ENCODE results near the gene NEDD4L. TPM values are rescaled to one million over a fixed set of nuclear protein-coding genes. Genes with fewer than 3 reads are reported as not detected.

Gene NEDD4L
- total and polyA plus RNA-seq, 2 experiments from 2014 or later, result 36.2 to 72.3 TPM

DNA sequence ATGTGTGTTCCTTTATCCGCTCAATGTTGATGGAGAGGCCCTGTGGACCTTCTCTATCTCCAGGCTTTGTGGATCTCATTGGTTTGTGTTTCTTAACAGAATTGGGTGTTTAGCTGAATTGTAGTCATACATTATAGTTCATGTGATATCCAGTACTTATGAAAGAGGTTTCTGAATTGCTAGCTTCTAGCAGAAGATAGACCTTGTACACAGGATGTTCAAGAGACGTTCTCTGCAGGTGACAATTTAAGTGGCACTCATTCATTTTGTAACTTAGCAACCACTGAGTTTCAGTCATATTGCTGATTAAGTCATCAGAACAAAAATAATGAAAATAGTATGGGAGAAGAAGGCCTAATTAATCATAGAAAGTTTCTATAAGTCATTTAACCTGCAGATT is 305.6 kb downstream of the NEDD4L start:
- Mint-ChIP-seq H3K4me3 (no peak overlapping the region), H3K36me3 (ENCODE audit: low read depth) (peaks cover 48% of the 10 kb centered on the region), H3K27ac (no peak overlapping the region), H3K4me1 (peaks cover 40% of the 10 kb centered on the region), H3K9me3 (no peaks in the 10 kb centered on the region; the same call in 2 of the 3 replicates), H3K27me3 (ENCODE audit: insufficient read depth, low read depth, poor library complexity) (peaks cover 3% of the 10 kb centered on the region)
- Histone ChIP-seq H4K20me1 (replicated peaks; ENCODE audit: insufficient read depth) (no peaks in the 10 kb centered on the region), H3F3A (replicated peaks; ENCODE audit: low read depth) (no peaks in the 10 kb centered on the region), H3K4me2 (no peak overlapping the region), H3K4me3 (no peak overlapping the region), H3K9me2 (ENCODE audit: insufficient read depth) (no peaks in the 10 kb centered on the region), H2AFZ (no peak overlapping the region), H3K27ac (ENCODE audit: low read depth) (no peak overlapping the region), H3K36me3 (ENCODE audit: insufficient read depth) (peaks cover 17% of the 10 kb centered on the region; the same call in 1 of the 2 replicates), H3K79me2 (replicated peaks; ENCODE audit: insufficient read depth) (no peaks in the 10 kb centered on the region), H3K4me1 (ENCODE audit: insufficient read depth) (peaks cover 33% of the 10 kb centered on the region), H3K27me3 (ENCODE audit: insufficient read depth) (no peaks in the 10 kb centered on the region)
- TF ChIP-seq EZH2phosphoT487 (IDR thresholded peaks at IDR 0.05; ENCODE audit: unreplicated experiment), result no peak
- TF ChIP-seq CTCF (conservative IDR thresholded peaks at IDR 0.05; ENCODE audit: low read depth in 2 of 2), result no peak
- ATAC-seq (no peak), DNase-seq (ENCODE audit: low spot score) (no peak)

- Mint-ChIP-seq H3K36me3 (ENCODE audit: low read depth) (peaks cover 50% of the 10 kb centered on the region), H3K27me3 (ENCODE audit: insufficient read depth, low read depth, poor library complexity) (peaks cover 3% of the 10 kb centered on the region), H3K27ac (no peak overlapping the region), H3K4me3 (no peak overlapping the region), H3K4me1 (peaks cover 41% of the 10 kb centered on the region), H3K9me3 (no peaks in the 10 kb centered on the region; the same call in 1 of the 3 replicates)
- H3K36me3 ChIP-seq (ENCODE audit: insufficient read depth), result peaks cover 17% of the 10 kb centered on the region; the same call in 1 of the 2 replicates
- H3K4me1 ChIP-seq (ENCODE audit: insufficient read depth), result peaks cover 38% of the 10 kb centered on the region
- ATAC-seq, result no peak
- no peak for DNase-seq (ENCODE audit: low spot score)
- H4K20me1 ChIP-seq (replicated peaks; ENCODE audit: insufficient read depth), result no peaks in the 10 kb centered on the region
- no peak overlapping the region for H3K4me3 ChIP-seq
- no peak overlapping the region for H3K4me2 ChIP-seq
- no peaks in the 10 kb centered on the region for H3K27me3 ChIP-seq (ENCODE audit: insufficient read depth)
- H3F3A ChIP-seq (replicated peaks; ENCODE audit: low read depth), result no peaks in the 10 kb centered on the region
- no peak for TF ChIP-seq CREB1 (CRISPR knock-in tag; IDR thresholded peaks at IDR 0.05; ENCODE audit: low read depth)
- TF ChIP-seq, protein P1, sequence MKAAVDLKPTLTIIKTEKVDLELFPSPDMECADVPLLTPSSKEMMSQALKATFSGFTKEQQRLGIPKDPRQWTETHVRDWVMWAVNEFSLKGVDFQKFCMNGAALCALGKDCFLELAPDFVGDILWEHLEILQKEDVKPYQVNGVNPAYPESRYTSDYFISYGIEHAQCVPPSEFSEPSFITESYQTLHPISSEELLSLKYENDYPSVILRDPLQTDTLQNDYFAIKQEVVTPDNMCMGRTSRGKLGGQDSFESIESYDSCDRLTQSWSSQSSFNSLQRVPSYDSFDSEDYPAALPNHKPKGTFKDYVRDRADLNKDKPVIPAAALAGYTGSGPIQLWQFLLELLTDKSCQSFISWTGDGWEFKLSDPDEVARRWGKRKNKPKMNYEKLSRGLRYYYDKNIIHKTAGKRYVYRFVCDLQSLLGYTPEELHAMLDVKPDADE (IDR thresholded peaks at IDR 0.05), result no peak
- TF ChIP-seq CTCF (conservative IDR thresholded peaks at IDR 0.05; ENCODE audit: low read depth in 2 of 2), result no peak
- no peak for TF ChIP-seq JUNB (IDR thresholded peaks at IDR 0.05; ENCODE audit: unreplicated experiment)
- TF ChIP-seq REST (IDR thresholded peaks at IDR 0.05; ENCODE audit: unreplicated experiment), result no peak
- no peak for TF ChIP-seq POLR2AphosphoS5 (IDR thresholded peaks at IDR 0.05; ENCODE audit: low read depth)
- no peaks in the 10 kb centered on the region for H3K9me2 ChIP-seq (ENCODE audit: insufficient read depth)
- H2AFZ ChIP-seq, result no peak overlapping the region
- no peaks in the 10 kb centered on the region for H3K79me2 ChIP-seq (replicated peaks; ENCODE audit: insufficient read depth)
- no peak overlapping the region for H3K27ac ChIP-seq (ENCODE audit: low read depth)
Measured at GRCh38 chr18:58350526-58350925, 306.5 kb downstream of the NEDD4L start.
